Activated effector memory CD4-positive, alpha-beta T cell treated with anti-CD3 and anti-CD28 coated beads, Interleukin-2, amount 50 U/mL, for 16 hours (primary cell): Measurements from ENCODE around the gene UBQLN4.
"Not testable (repeated sequence)": the region's sequence is repeated elsewhere in the genome, so short reads cannot be mapped to it uniquely, and the experiment has no call there.

ENCODE experiments used
- DNase-seq: peaks from one replicate; pipeline ENCODE4 v3.0.0-alpha.2; 2020

UBQLN4 gene

DNA sequence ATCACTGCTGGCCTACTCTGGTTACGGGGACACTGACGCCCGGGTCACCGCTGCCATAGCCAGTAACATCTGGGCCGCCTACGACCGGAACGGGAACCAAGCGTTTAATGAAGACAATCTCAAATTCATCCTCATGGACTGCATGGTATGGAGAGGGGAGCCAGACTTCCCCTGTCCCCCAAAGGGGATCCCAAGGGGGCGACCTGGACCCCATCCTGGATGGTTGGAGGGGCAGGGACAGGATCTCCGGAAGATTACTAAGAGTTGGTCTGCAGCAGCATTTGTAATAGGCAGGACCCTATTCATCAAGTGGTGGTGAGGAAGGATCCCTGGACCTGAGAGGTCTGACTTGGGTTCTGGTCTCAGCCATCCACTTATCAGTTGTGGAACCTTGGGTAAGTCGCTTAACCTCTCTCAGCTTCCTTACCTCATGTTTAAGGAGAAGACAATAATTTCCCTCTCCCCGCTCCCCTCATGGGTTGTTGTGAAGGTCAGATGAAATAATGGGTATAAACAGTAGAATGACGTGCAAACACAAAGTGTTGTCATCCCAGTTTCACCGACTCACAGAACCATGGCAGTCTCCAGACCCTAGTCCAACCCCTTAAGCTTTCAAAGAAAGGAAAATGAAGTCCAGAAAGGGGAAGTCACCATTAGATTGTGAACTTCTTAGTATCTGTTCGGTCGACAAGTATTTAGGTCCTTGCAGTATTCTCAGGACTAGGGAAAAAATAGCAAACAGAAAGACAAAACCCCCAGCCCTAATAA, 1.9 kb upstream of the UBQLN4 start:
- DNase-seq = no peak

DNA sequence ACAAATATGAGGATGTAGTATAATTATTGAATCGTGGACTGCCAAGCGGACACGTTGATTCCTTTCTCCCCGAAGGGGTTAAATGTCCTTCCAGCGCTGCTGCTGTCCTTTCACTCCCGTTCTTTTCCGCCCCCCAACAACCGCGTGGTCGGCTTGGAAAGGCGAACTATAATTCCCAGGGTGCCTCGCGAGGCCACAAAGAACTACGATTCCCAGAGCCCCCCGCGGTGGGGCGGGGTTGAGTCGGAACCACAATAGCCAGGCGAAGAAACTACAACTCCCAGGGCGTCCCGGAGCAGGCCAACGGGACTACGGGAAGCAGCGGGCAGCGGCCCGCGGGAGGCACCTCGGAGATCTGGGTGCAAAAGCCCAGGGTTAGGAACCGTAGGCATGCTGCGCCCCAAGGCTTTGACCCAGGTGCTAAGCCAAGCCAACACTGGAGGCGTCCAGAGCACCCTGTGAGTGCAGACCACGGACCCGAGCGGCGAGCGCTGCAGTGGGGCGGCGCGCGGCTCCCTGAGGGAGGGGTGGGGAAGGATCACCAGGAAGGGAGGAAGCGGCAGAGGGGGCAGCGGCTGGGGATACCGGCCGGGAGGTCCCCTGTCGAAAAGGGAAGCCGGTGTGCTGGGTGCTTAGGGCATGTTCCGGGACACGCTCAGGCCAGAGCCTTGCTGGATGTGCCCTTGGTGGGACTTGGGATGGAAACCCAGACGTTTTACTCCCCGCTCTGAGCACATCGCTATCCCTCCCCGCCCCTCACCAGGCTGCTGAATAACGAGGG, 1.1 kb upstream of the UBQLN4 start, which contains the start of gene LAMTOR2:
TSS of gene LAMTOR2 (plus strand) at position 283 of the 781 bp plus-strand sequence. CDS start at position 391, 108 bp downstream.
- DNase-seq = peak; percentile 99

DNA sequence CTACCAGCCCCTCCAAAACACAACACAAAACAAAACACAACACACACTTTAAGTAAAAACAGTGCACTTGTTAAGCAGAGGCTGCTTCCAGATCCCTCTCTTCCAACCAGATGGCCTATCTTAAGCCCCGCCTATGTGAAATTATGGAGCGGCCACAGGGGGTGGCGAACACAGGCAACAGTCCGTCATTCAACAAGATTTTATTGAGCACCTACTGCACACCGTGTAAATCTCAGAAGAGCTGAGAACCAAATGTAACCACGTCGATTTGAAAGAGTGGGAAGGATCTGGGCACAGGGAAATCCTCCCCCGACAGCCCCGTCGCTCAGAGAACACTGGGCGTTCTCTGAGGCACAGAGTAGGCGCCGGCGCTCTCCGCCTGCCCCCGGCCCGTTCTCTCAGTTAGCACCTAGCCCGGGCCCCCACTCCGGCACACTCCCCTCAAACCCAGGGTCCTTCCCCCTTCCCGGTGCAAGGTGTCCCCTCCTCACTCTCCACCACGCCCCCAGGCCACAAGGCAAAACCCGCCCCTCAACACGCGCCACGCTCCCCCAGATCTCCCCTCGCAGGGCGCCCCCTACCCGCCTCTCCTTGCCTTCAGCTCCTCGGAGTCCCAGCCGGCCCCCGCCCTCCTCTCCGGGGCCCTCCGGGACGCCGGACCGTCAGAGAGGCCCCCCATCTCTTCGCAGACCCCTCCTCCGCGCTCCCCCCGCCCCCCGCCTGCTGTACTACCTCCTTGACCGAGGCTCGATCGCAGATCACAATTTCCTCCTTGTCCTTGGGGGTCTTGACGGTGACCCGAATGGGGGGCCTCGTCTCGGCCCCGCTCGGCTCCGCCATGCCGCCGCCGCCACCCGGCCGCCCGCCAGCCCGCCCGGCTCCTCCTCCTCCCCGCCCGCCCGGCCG, 483 bp downstream of the UBQLN4 start:
- peak; percentile 90 for DNase-seq

DNA sequence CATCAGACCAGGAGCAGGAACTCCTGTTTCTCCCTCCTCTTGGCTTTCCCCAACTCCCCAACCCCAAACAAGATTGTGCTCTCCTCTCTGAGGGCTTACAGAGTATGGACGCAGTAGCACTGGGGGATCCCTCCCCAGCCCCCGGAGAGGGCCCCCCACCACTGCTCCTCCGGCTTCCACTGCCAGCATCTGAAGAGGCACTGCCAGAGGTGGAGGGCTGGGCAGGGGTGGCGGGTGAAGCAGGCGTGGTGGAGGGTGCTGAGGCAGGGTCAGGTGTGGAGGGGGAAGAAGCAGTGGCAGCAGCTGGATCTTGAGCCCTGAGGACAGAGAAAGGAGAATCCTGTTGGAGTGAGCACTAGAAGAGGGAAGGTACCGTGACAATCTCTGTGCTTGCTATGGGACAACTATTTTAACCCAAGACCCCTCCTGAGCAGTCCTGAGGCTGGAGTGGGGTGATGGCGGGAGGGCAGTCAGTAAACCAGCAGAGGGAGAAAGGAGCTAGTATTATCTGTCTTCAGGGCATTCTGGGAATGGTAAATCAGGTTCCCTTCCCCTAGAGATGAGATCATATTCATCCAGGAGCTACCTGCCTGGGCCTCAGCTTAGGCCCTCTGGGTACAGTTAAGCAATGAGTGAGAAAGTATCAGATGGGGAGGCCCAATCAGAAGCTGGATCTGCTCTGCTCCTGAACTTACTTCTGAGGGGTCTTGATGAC, 2.4 kb downstream of the UBQLN4 start:
- DNase-seq = no peak

DNA sequence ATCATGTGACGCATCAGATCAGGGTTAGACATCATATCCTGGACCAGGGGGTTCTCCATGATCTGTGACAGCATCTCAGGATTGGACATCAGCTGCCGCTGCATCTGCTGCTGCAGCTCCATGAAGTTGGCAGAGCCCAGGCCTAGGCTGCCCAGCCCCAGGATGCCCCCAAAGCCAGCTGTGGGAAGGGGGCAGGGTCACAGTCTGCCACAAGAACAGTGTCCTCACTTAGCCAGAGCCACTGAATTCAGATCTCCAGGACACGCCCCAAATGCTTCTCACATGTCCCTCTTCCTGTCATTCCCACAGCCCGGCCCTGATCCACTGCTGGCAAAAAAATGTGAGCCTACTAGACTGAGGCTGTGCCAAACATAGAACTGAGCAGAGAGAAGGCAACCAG, 3.2 kb downstream of the UBQLN4 start:
- DNase-seq = no peak

DNA sequence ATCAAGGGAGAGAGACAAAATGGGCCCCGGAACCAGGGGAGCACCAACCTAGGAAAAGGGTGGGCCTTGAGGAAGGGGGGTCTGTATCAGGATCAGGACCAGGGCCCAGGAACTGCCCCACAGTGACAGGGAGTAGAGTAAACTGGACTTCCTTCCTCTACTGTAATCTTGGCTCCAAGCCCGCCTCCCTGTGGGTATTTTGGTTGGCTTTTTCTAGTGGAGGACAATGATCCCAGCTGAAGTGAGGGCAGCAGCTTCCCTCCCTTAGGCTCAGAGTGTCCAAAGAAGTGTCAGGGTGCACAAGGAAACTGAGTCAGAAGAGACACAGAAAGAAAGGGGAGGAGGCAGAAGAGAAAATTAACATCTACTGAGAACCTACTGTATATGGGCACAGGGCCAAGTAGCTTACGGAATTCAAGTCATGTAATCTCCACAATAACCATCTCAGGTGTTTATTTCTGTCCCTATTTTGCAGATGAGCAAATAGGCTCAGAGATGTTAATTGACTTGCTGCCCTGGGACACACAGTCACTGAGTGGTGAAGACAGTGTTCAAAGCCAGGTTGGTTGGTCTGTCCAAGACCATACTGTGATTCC, 4.8 kb downstream of the UBQLN4 start:
- no peak for DNase-seq

DNA sequence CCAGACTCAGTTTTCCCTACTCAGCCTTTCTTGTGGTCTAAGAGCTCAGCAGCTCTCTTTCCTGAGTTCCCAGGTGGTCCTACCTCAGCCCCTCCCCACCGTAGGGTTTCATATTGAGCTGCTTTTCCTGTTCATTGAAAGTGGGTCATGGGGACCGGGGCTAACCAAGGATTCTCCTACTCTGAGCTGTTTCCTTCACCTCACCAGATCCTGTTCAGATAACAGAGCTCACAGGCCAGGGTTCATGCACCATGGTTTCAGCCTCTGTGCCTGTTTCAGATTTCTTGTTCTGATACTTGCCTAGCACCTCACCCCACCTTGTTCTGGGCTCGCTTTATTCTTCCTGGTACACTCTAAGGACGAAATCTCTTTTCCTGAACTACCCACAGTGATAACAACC, 8.5 kb downstream of the UBQLN4 start:
- DNase-seq = no peak

DNA sequence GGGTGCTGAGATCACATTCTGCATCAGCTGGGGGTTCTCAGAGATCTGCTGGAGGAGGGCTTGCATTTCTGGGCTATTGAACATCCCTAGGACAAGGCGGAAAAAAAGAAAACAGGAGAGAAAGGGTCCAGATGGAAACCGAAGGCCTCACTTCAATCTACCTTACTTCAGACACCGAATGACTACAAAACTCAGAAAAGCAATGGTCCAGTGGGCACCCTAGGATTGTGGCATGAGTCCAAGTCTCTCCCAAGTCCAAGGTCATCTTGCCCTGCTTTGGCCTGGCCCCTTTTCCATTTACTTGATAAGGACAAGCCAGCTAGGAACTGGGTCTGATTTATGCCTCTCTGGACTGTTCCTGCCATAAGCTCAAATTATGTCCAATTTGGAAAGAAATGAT, 10.8 kb downstream of the UBQLN4 start:
- no peak for DNase-seq

DNA sequence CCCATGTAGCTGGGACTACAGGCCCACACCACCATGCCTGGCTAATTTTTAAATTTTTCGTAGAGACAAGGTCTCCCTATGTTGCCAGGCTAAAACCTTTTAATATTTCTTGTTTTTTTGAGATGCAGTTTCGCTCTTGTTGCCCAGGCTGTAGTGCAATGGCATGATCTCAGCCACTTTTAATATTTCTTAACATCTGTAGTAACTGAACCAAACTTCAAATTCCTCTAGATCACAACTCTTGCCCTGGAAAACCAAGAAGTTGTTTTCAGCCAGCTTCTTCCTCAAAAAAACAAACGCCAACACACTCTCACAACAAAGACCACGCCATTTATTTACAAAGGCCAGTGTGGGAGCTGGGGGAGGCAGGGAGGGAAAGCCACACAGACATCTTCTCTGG, 18.6 kb downstream of the UBQLN4 start:
- not testable (repeated sequence) for DNase-seq

DNA sequence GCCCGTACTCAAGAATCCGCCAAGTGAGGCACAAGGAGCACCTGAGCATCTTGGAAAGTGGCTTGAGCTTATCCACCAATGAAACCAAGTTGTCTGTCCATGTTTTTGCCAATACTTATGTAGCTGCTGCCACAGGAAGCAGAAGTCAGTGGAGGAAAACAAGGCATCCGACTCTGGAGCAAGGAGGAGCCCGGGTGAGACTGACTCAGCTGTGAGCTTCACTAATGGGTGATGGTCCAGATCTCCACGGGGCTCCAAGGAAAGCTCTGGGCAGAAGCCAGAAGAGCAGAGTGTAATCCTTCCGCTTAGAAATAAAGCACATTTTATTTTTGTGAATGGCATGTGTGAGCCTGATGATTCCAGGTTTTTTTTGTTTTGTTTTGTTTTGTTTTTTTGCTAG, 20.6 kb downstream of the UBQLN4 start:
- DNase-seq = no peak

DNA sequence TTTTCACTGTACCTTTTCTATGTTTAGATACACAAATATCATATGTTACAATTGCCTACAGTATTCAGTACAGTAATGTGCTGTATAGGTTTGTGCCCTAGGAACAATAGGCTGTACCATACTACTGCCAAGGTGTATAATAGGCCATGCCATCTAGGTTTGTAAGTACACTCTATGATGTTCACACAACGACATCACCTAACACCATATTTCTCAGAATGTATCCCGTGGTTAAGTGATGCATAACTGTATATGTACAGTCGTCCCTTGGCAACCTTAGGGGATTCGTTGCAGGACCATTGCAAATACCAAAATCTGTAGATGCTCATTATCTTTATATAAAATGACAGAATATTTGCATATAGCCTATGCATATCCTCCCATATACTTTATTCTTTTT, 27.0 kb downstream of the UBQLN4 start:
- no peak for DNase-seq

DNA sequence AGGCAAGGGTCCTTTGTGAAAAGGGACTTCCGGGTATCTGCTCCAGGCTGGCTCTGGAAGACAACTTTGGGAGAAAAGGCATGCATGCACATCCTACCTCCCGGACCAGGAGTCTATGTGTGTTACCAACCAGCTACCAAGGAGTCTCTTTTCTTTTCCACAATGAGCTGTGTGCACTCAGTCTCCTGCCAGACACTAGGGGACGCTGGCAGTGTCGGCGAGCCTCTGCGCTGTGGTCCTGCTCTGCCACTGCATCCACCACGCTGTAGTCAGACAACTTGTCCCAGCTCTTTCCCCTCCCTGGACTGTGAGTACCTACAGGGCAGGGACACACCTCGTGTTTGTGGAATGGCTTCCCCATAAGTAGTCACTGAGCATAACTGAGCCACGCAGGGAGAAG, 27.7 kb downstream of the UBQLN4 start:
- DNase-seq = peak; percentile 66

DNA sequence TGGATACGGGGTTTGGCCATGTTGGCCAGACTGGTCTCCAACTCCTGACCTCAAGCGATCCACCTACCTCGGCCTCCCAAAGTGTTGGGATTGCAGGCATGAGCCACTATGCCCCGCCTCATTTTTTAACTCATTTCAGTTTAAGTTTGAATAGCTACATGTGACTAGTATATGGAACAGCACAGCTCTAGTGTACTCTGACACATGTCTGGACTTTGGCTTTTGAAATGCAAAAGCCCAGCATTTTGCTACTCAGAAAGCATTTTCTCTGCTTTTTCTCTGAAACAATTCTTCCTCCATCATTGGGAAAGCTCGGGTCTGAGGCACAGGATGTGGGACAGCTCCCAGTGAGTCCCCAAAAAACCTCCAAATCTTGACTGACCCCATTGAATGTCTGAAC, 28.8 kb downstream of the UBQLN4 start:
- DNase-seq = no peak

DNA sequence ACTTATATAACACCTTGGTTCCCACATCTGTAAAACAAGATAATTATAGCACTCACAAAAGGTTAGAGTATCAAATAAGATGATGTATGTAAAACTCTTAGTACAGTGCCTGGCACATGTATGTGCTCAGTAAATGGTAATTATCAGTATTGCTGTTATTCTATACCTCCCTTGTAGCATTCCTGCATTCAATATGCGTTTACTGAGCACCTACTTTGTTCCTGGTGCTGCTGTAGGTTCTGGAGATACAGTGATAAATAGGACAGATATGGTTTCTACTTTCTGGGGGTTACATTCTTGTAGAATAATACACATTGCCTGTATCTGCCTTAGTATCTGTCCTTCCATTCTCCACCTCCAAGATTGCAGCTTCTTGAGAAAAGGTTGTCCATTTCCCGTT, 31.6 kb downstream of the UBQLN4 start:
- no peak for DNase-seq

DNA sequence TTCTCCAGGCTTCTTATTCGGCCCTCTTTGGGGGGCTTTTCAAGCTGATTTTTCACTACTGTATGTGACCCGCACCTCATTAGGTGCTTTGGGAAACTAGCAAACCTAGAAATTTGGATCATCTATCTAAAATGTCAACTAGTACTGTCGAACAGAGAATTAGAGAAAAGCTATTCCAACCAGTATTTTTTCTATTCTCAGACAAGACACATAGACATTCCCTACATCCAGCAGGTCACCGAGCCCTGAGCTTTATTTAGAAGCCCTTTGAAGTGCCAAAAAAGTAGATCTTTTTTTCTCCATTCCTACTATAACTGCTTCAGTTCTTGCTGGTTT, 32.5 kb downstream of the UBQLN4 start:
- DNase-seq = no peak

DNA sequence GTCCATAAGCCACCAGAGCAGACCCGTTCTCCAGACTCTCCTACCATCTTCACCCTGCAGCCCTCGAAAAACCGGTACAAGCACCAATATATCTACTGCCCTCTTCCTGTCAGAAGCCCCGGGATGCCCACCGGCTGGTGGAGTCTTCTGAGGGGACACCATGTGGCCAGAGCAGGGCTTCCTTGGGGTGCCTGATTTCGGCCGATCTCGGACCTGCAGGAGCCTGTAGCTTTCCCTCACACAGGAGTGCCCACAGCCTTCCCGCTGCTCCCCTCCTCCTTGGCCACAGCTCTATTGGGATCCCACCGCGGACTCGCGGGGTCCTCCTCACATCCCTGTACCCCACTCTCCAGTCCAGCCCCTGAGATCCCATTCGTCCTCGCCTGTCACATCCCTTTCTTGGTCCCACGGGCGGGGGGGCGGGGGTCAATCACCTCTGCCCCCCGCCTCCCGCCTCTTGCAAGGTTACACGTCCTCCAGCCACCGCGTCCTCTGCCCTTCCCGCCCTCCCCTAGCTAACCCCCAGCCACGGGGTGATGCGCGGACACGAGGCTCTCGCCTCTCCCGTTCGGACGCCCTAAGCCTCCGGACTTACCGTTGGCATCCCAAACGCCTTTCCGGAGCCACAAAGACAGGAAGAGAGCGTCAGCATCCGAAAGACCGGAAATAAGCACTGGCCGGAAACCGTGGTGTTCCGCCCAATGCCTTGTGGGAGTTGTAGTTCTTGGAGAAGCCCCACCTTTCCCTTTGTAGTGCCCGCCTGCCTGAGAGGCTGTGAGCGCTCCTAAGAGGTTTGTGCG, 33.1 kb downstream of the UBQLN4 start, which contains the start of gene SSR2:
TSS of gene SSR2 (minus strand) at position 659 of the 800 bp plus-strand sequence. CDS start 784 bp downstream, outside the sequence.
- DNase-seq = peak; percentile 94

DNA sequence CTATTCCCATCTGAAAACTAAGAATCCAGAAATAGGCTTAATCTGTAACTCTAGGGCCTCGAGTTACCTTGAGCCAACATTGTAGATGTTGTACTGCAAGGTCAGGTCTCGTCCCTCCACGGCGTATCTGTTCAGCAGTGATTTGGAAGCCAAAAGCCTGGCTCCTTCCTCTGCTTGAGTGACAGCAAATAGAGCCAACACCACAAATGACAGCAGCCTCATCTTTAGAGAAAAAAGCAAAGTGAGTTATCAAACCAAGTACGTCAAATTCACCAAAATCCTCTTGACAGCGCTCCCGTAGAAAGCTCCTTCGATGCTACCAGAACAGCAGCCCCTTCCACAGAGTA, 33.7 kb downstream of the UBQLN4 start:
- DNase-seq = no peak

DNA sequence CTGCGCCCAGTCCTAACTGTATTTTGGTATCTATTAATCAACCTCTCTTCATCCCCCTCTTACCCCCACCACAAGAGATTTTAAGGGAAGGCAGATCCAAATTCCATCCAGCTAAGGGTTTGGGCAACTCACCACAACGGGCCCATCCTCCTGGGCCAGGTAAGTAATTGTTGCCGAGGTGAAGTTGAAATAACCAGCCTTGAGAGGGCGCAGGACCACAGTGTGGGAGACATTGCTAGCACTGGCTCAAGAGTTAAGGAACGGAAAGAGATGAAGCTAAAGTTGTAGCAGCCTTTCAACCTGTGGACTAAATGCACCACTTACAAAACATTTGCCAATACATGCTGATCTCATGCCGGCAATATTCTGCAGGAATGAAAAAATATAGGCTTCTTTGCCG, 38.8 kb downstream of the UBQLN4 start:
- DNase-seq = no peak

DNA sequence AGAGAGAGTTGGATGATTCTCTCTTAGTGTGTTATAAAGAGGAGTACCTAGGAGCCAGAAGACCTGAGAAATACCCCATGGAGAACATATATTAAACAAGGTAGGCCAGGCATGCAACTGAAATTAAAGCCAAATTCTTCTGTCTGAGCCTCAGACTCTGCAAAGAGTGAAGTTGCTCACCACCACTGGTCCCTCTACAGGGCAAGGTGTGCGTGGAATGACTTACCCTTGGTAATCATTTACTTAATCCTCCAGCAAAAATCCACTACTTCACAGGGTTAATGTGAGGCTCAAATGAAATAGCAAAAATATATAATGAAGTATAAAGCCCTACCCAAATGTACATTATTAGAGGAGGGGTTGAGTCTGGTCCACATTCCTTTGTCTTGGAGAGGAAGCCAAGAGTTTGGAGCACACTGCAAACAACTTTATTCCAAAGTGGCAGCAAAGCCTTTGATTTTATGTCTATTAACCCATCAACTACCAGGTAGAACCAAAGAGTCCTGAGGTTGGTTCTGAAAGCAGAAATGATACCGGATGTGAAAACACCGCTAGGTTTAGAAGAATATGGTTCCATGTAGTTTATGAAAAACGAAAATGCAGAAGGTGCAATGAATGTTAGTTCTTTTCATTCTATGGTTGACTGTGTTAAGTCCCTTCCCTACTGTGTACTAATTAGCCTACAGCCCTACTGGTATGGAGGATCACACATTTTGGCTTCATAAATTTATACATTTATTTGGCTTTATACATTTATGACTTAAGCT, 41.4 kb downstream of the UBQLN4 start:
- DNase-seq = no peak

DNA sequence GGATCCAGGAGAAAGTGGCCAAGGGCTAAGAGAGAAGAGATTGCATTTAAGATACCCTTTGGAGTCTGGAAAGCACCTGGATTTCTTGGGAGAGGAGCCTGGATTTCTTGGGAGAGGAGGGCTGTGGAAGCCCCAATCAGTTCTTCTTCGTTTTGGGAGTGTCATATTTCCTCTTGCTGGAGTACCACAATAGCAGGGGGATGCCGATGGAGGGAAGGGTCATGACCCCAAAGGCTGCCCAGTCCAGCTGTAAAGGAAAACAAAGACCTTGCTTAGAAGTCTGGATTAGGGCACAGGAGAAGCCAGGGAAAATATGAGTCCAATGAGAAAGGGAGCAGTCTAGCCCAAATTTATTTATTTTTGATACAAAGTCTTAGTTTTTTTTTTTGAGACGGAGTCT, 44.2 kb downstream of the UBQLN4 start:
- DNase-seq = no peak
